Upper lobe of left lung (tissue), 4 donors: ENCODE measurements around the gene TRIM25.

Experiments
- CTCF ChIP-seq, 6 experiments: fragments of 450-650 bp in 4 of 6; fragments of 200-600 bp in 2 of 6; sonication (generic) in 2 of 6; IDR thresholded peaks; one replicate each; pipeline ENCODE4 v1.5.1; 2016 to 2019; ENCODE audit warnings: antibody characterized with exemption in 6 of 6
- POLR2A ChIP-seq, 4 donors: fragments of 450-650 bp; IDR thresholded peaks; one replicate each; pipeline ENCODE4 v1.5.1; 2016 to 2017; ENCODE audit warnings: antibody characterized with exemption in 4 of 4, mild to moderate bottlenecking in 2 of 4
- POLR2AphosphoS5 ChIP-seq, 2 donors: sonication (generic); formaldehyde crosslinking; IDR thresholded peaks; one replicate each; pipeline ENCODE4 v1.5.1; 2017; ENCODE audit warnings: antibody characterized with exemption in 2 of 2

- TF ChIP-seq POLR2A (IDR thresholded peaks at IDR 0.05) (no peak), CTCF (IDR thresholded peaks at IDR 0.05) (no peak), POLR2AphosphoS5 (IDR thresholded peaks at IDR 0.05) (no peak)
Measured at GRCh38 chr17:56925088-56925487, 11.2 kb upstream of the TRIM25 start.
